HG03039 (cell line): ENCODE results near the gene CHST7.

ENCODE experiments used
- ATAC-seq: cut with Tn5 transposase; IDR thresholded peaks from one replicate; pipeline ENCODE4 v1.9.1; 2021; ENCODE audit warnings: mild to moderate bottlenecking, moderate library complexity; ENCODE audit not compliant: unreplicated experiment

Gene CHST7

GRCh38 chrX:46601283-46601682 lies 27.7 kb downstream of the CHST7 start:
- no peak for ATAC-seq

GRCh38 chrX:46602468-46603102 lies 29.0 kb downstream of the CHST7 start:
- no peak for ATAC-seq

- no peak for ATAC-seq
Observed at GRCh38 chrX:46607916-46608315, 34.4 kb downstream of the CHST7 start.

GRCh38 chrX:46610070-46610658 lies 36.6 kb downstream of the CHST7 start:
- no peak for ATAC-seq

- no peak for ATAC-seq
Observed at GRCh38 chrX:46611658-46612362, 38.2 kb downstream of the CHST7 start.

- ATAC-seq = no peak
Observed at GRCh38 chrX:46617906-46618305, 44.3 kb downstream of the CHST7 start.

- ATAC-seq = no peak
Observed at GRCh38 chrX:46618947-46619346, 45.4 kb downstream of the CHST7 start.

GRCh38 chrX:46620505-46620904 lies 46.9 kb downstream of the CHST7 start:
- no peak for ATAC-seq

- ATAC-seq = no peak
Observed at GRCh38 chrX:46621572-46621971, 48.0 kb downstream of the CHST7 start.

GRCh38 chrX:46624090-46624786 lies 50.7 kb downstream of the CHST7 start:
- ATAC-seq = no peak

- no peak for ATAC-seq
Observed at GRCh38 chrX:46626566-46626965, 53.0 kb downstream of the CHST7 start.

GRCh38 chrX:46627062-46627461 lies 53.5 kb downstream of the CHST7 start:
- no peak for ATAC-seq

- peak; percentile 24 for ATAC-seq
Observed at GRCh38 chrX:46627711-46628419, 54.3 kb downstream of the CHST7 start.

GRCh38 chrX:46628460-46629371 lies 55.2 kb downstream of the CHST7 start:
- ATAC-seq = peak; percentile 86

- ATAC-seq = no peak
Observed at GRCh38 chrX:46630141-46630540, 56.6 kb downstream of the CHST7 start.

GRCh38 chrX:46634577-46634976 lies 61.0 kb downstream of the CHST7 start:
- no peak for ATAC-seq

GRCh38 chrX:46635186-46635585 lies 61.6 kb downstream of the CHST7 start:
- no peak for ATAC-seq

GRCh38 chrX:46636223-46636622 lies 62.7 kb downstream of the CHST7 start:
- ATAC-seq = no peak

- peak; percentile 70 for ATAC-seq
Observed at GRCh38 chrX:46637938-46638337, 64.4 kb downstream of the CHST7 start.

- no peak for ATAC-seq
Observed at GRCh38 chrX:46642145-46642544, 68.6 kb downstream of the CHST7 start.
